OCI-LY1 (cell line): ENCODE data around the gene DDR2.

Source experiments
- EZH2 ChIP-seq: fragments of 200-600 bp; sonication (generic), shearing (Covaris generic); IDR thresholded peaks from 2 replicates; pipeline ENCODE4 v1.8.0; 2017; ENCODE audit warnings: borderline replicate concordance, mixed run types, mild to moderate bottlenecking, antibody characterized with exemption, low read length, moderate library complexity, mixed read lengths
- TF ChIP-seq, protein P1 (sequence below): fragments of 200-600 bp; sonication (generic), shearing (Covaris generic); IDR thresholded peaks from 2 replicates; pipeline ENCODE4 v1.5.1; 2017; ENCODE audit warnings: mild to moderate bottlenecking, antibody characterized with exemption, low read length, moderate library complexity, mixed read lengths

DNA sequence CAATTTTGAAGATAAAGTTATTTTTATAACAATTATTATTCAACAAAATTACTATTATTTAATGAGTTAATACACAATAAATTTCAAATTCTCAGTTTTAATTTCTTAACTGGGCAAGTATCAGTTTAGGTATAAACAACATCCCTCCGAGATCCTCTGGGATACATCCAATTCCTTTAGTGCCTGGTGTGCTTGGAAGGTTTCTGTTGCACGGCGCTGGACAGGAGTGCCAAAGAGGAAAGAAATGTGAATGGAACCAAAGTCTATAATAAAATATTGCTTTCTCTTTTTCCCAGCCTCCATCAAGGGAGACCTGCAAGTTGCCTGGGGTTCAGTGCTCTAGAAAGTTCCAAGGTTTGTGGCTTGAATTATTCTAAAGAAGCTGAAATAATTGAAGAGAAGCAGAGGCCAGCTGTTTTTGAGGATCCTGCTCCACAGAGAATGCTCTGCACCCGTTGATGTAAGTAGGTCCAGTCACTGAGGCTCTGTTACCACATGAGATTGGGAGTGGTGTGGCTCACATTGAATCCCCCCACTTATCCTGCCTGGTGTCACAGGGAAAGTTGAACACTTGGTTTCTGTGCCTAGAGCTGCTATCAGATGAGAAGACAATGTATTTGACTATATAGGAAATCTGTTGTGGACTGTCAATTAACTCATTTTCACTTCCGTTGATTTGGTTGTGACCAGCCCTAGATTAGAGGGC lies 22.8 kb downstream of the DDR2 start:
- TF ChIP-seq, protein P1, sequence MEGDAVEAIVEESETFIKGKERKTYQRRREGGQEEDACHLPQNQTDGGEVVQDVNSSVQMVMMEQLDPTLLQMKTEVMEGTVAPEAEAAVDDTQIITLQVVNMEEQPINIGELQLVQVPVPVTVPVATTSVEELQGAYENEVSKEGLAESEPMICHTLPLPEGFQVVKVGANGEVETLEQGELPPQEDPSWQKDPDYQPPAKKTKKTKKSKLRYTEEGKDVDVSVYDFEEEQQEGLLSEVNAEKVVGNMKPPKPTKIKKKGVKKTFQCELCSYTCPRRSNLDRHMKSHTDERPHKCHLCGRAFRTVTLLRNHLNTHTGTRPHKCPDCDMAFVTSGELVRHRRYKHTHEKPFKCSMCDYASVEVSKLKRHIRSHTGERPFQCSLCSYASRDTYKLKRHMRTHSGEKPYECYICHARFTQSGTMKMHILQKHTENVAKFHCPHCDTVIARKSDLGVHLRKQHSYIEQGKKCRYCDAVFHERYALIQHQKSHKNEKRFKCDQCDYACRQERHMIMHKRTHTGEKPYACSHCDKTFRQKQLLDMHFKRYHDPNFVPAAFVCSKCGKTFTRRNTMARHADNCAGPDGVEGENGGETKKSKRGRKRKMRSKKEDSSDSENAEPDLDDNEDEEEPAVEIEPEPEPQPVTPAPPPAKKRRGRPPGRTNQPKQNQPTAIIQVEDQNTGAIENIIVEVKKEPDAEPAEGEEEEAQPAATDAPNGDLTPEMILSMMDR = no peak
- no peak for TF ChIP-seq EZH2
